K562 (cell line): ENCODE data around the gene PLA2G4C. TPM values are rescaled to one million over a fixed set of nuclear protein-coding genes. Genes with fewer than 3 reads are reported as not detected.
A peak's percentile ranks its signal among the peaks of the same experiment; 100 is the strongest.

Experiments
- ATF7 ChIP-seq: fragments of 450-650 bp; IDR thresholded peaks from 2 replicates; pipeline ENCODE4 v1.7.1; 2014; ENCODE audit warnings: mild to moderate bottlenecking, moderate library complexity
- CHD1 ChIP-seq: fragments of 200-600 bp; sonication (generic); IDR thresholded peaks from one replicate; pipeline ENCODE4 v1.6.1; 2012; ENCODE audit warnings: mild to moderate bottlenecking, moderate library complexity, low read length, inconsistent platforms
- CREM ChIP-seq: IDR thresholded peaks from 2 replicates; pipeline ENCODE4 v1.6.1; 2014; ENCODE audit warnings: antibody characterized with exemption, low read depth
- FOXK2 ChIP-seq, 2 experiments: fragments of 450-650 bp; IDR thresholded peaks in 1 of 2; conservative IDR thresholded peaks in 1 of 2; 2 replicates each; pipeline ENCODE4 v1.6.1; 2016; ENCODE audit warnings: low read depth in 2 of 2, mild to moderate bottlenecking in 1 of 2
- KDM4B ChIP-seq, 2 experiments: fragments of 450-650 bp in 1 of 2; sonication (generic) in 1 of 2; IDR thresholded peaks; 2 replicates each; pipeline ENCODE4 v1.6.1; 2016 to 2017; ENCODE audit warnings: borderline replicate concordance in 2 of 2, antibody characterized with exemption in 1 of 2, low read depth in 1 of 2, mild to moderate bottlenecking in 1 of 2
- MAZ ChIP-seq, 2 experiments: fragments of 450-650 bp in 1 of 2; sonication (generic) in 1 of 2; formaldehyde crosslinking; IDR thresholded peaks in 1 of 2; conservative IDR thresholded peaks in 1 of 2; 2 replicates each; pipeline versions ENCODE4 v1.4.0 to v1.5.0; 2020; ENCODE audit warnings: mild to moderate bottlenecking in 1 of 2, missing genetic modification reagents in 1 of 2
- MYBL2 ChIP-seq, 2 experiments: fragments of 450-650 bp in 1 of 2; sonication (generic) in 1 of 2; formaldehyde crosslinking in 1 of 2; IDR thresholded peaks; 2 replicates each; pipeline versions ENCODE4 v1.6.1 to v1.8.1; 2017 to 2022; ENCODE audit warnings: borderline replicate concordance in 1 of 2, inconsistent platforms in 1 of 2, low read depth in 1 of 2, mild to moderate bottlenecking in 1 of 2, missing genetic modification reagents in 1 of 2, moderate library complexity in 1 of 2
- NCOA4 ChIP-seq: fragments of 450-650 bp; IDR thresholded peaks from 2 replicates; pipeline ENCODE4 v1.6.1; 2018; ENCODE audit warnings: mild to moderate bottlenecking; ENCODE audit not compliant: partially characterized antibody
- NONO ChIP-seq, 2 experiments: fragments of 200-400 bp in 1 of 2; fragments of 450-650 bp in 1 of 2; formaldehyde crosslinking in 1 of 2; IDR thresholded peaks; 2 replicates each; pipeline ENCODE4 v1.6.1; 2017; ENCODE audit warnings: low read depth in 2 of 2, mild to moderate bottlenecking in 2 of 2, moderate library complexity in 2 of 2, low read length in 1 of 2
- PML ChIP-seq: IDR thresholded peaks from 2 replicates; pipeline ENCODE4 v1.6.1; 2012; ENCODE audit warnings: low read length, inconsistent platforms
- RFX5 ChIP-seq: IDR thresholded peaks from 2 replicates; pipeline ENCODE4 v1.6.1; 2011; ENCODE audit warnings: low read depth, mild to moderate bottlenecking, improper control_type of control experiment, low read length
- SOX6 ChIP-seq: fragments of 450-650 bp; IDR thresholded peaks from 2 replicates; pipeline ENCODE4 v1.6.1; 2014; ENCODE audit warnings: mild to moderate bottlenecking
- SP1 ChIP-seq: sonication (generic); formaldehyde crosslinking; IDR thresholded peaks from 2 replicates; pipeline ENCODE4 v1.8.1; 2022; ENCODE audit warnings: mild to moderate bottlenecking, missing genetic modification reagents
- ZBTB17 ChIP-seq: fragments of 450-650 bp; formaldehyde crosslinking; IDR thresholded peaks from 2 replicates; pipeline ENCODE4 v1.4.0; 2020; ENCODE audit warnings: mild to moderate bottlenecking
- ZEB2 ChIP-seq: fragments of 450-650 bp; IDR thresholded peaks from 2 replicates; pipeline ENCODE4 v1.6.1; 2016
- ZKSCAN3 ChIP-seq: fragments of 250-450 bp; sonication (Bioruptor Pico); IDR thresholded peaks from 2 replicates; pipeline ENCODE4 v1.4.0; 2020
- ZNF324 ChIP-seq: fragments of 250-450 bp; sonication (Bioruptor Pico); IDR thresholded peaks from 2 replicates; pipeline ENCODE4 v1.4.0; 2020; ENCODE audit warnings: mild to moderate bottlenecking
- ZNF444 ChIP-seq: fragments of 250-450 bp; sonication (Bioruptor Pico); IDR thresholded peaks from 2 replicates; pipeline ENCODE4 v1.4.0; 2020; ENCODE audit warnings: mild to moderate bottlenecking, moderate library complexity
- polyA plus RNA-seq, 8 experiments: library from polyadenylated mRNA; depleted of rRNA in 4 of 8; stranded (reverse) in 5 of 8; unstranded in 3 of 8; fragments of >200 nt; fragmentation: Nextera tagmentation in 2 of 8; fragmentation: Illumina TruSeq in 1 of 8; extraction: Ambion mirVana in 2 of 8; extraction: Trizol in 1 of 8; gene quantifications; 2 replicates each; pipeline versions ENCODE4 v1.2.1 to v1.2.3, GENCODE V29; 2011 to 2014; ENCODE audit warnings: inconsistent platforms in 1 of 8, missing spikeins in 1 of 8
- total RNA-seq, 7 experiments: library from RNA; depleted of rRNA in 6 of 7; stranded (reverse); fragments of >200 nt in 6 of 7; fragmentation: Illumina TruSeq in 2 of 7; extraction: Trizol in 2 of 7; gene quantifications; 2 replicates each; pipeline versions ENCODE4 v1.2.1 to v1.2.3, GENCODE V29; 2011 to 2021; ENCODE audit warnings: low replicate concordance in 1 of 7
- TF ChIP-seq, protein P1 (sequence below): sonication (generic); formaldehyde crosslinking; IDR thresholded peaks from 2 replicates; pipeline ENCODE4 v1.8.0; 2022; ENCODE audit warnings: mild to moderate bottlenecking, missing genetic modification reagents
- TF ChIP-seq, protein P2 (sequence below): fragments of 450-650 bp; IDR thresholded peaks from 2 replicates; pipeline ENCODE4 v1.6.1; 2016
- TF ChIP-seq, protein P3 (sequence below): fragments of 450-650 bp; formaldehyde crosslinking; IDR thresholded peaks from 2 replicates; pipeline ENCODE4 v1.4.0; 2020; ENCODE audit warnings: mild to moderate bottlenecking, moderate library complexity
- TF ChIP-seq, protein P4 (sequence below): sonication (generic); formaldehyde crosslinking; IDR thresholded peaks from 2 replicates; pipeline ENCODE4 v1.8.0; 2022; ENCODE audit warnings: mild to moderate bottlenecking, missing genetic modification reagents, borderline replicate concordance

PLA2G4C gene
- total and polyA plus RNA-seq, 9 of the 15 experiments (the other 6 are each of a cell fraction or from before 2014, with no cell fraction given), result 0.27 to 0.35 (median 0.35) TPM; not detected in 6

DNA sequence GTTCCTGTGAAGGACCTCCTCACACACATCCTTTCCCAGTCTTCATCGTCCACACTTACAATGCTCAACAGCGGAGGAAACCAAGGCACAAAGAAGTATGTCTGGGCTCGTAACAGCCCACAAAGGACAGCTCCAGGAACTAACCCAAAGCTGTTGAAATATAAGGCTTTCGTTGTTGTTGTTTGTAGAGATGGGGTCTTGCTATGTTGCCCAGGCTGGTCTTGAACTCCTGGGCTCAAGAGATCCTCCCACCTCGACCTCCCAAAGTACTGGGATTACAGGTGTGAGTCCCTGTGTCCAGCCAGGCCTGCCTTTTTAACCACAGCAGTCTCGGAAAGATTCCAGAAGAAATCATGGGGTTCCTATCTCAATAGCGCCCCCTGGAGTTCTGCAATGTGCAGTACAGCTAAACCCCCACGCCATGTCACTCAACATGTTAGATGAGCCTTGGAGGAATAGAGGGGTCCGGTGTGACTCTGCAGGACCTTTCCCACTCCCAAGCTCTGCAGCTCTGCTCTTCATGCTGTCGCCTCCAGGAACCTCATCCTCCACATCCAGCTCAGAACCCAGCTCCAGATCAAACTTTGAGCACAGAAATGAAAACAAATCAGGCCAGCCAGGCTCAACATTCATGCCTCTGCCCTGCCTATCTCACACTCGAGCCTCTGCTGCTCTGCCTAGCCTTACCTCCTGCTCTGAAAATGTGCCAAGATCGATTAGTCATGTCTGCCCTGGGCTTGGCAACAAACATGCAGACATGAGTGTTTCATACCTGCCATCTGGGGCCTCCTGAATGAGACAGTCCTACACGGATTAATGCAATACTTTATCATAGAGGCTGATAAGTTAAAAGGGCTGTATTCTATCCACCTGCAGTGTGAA, 7.5 kb downstream of the PLA2G4C start (continued):
- TF ChIP-seq MYBL2 (IDR thresholded peaks at IDR 0.05; ENCODE audit: low read depth), result no peak
- no peak for TF ChIP-seq MYBL2 (CRISPR knock-in tag; IDR thresholded peaks at IDR 0.05; ENCODE audit: borderline replicate concordance)
- no peak for TF ChIP-seq ATF7
- TF ChIP-seq PML, result no peak
- TF ChIP-seq NONO (IDR thresholded peaks at IDR 0.05; ENCODE audit: low read depth in 2 of 2, low read length in 1 of 2), result no peak
- TF ChIP-seq ZNF444 (CRISPR knock-in tag), result no peak
- no peak for TF ChIP-seq RFX5
- no peak for TF ChIP-seq CREM
- peak; percentile 99 for TF ChIP-seq ZBTB17
- TF ChIP-seq SOX6, result no peak
- no peak for TF ChIP-seq KDM4B (IDR thresholded peaks at IDR 0.05; ENCODE audit: borderline replicate concordance in 2 of 2, low read depth in 1 of 2)
- no peak for TF ChIP-seq ZEB2
- TF ChIP-seq, protein P1, sequence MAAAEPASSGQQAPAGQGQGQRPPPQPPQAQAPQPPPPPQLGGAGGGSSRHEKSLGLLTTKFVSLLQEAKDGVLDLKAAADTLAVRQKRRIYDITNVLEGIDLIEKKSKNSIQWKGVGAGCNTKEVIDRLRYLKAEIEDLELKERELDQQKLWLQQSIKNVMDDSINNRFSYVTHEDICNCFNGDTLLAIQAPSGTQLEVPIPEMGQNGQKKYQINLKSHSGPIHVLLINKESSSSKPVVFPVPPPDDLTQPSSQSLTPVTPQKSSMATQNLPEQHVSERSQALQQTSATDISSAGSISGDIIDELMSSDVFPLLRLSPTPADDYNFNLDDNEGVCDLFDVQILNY (CRISPR knock-in tag), result no peak
- no peak for TF ChIP-seq CHD1
- TF ChIP-seq, protein P2, sequence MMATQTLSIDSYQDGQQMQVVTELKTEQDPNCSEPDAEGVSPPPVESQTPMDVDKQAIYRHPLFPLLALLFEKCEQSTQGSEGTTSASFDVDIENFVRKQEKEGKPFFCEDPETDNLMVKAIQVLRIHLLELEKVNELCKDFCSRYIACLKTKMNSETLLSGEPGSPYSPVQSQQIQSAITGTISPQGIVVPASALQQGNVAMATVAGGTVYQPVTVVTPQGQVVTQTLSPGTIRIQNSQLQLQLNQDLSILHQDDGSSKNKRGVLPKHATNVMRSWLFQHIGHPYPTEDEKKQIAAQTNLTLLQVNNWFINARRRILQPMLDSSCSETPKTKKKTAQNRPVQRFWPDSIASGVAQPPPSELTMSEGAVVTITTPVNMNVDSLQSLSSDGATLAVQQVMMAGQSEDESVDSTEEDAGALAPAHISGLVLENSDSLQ, result peak; percentile 97
- TF ChIP-seq ZNF324 (CRISPR knock-in tag), result no peak
- 0 out of 4 replicates have a peak, but pooled peaks of 1 of the 2 experiments have one; percentile 47 for TF ChIP-seq FOXK2 (conservative IDR thresholded peaks at IDR 0.05 in 1 of 2, IDR thresholded peaks at IDR 0.05 in 1 of 2; ENCODE audit: low read depth in 2 of 2)
- TF ChIP-seq, protein P3, sequence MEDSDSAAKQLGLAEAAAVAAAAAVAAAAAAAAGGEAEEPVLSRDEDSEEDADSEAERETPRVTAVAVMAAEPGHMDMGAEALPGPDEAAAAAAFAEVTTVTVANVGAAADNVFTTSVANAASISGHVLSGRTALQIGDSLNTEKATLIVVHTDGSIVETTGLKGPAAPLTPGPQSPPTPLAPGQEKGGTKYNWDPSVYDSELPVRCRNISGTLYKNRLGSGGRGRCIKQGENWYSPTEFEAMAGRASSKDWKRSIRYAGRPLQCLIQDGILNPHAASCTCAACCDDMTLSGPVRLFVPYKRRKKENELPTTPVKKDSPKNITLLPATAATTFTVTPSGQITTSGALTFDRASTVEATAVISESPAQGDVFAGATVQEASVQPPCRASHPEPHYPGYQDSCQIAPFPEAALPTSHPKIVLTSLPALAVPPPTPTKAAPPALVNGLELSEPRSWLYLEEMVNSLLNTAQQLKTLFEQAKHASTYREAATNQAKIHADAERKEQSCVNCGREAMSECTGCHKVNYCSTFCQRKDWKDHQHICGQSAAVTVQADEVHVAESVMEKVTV (CRISPR knock-in tag), result peak; percentile 50; the same call in 1 of the 2 replicates
- peak; percentile 67 for TF ChIP-seq NCOA4
- peak in 1 of 2 experiments; percentile 49; a peak in 1 of 4 replicates for TF ChIP-seq MAZ (CRISPR knock-in tag; conservative IDR thresholded peaks at IDR 0.05 in 1 of 2, IDR thresholded peaks at IDR 0.05 in 1 of 2)
- TF ChIP-seq SP1 (CRISPR knock-in tag), result no peak
- TF ChIP-seq, protein P4, sequence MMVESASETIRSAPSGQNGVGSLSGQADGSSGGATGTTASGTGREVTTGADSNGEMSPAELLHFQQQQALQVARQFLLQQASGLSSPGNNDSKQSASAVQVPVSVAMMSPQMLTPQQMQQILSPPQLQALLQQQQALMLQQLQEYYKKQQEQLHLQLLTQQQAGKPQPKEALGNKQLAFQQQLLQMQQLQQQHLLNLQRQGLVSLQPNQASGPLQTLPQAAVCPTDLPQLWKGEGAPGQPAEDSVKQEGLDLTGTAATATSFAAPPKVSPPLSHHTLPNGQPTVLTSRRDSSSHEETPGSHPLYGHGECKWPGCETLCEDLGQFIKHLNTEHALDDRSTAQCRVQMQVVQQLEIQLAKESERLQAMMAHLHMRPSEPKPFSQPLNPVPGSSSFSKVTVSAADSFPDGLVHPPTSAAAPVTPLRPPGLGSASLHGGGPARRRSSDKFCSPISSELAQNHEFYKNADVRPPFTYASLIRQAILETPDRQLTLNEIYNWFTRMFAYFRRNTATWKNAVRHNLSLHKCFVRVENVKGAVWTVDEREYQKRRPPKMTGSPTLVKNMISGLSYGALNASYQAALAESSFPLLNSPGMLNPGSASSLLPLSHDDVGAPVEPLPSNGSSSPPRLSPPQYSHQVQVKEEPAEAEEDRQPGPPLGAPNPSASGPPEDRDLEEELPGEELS (CRISPR knock-in tag), result no peak
- TF ChIP-seq ZKSCAN3 (CRISPR knock-in tag), result no peak
